ENCODE results near the gene LEMD3. TPM values are rescaled to one million over a fixed set of nuclear protein-coding genes. Genes with fewer than 3 reads are reported as not detected.

LEMD3 gene
- total RNA-seq, 4 donors from 2014 or later, result 35.6 to 75.9 (median 41.9) TPM

- H3K27me3 ChIP-seq, result no peaks in the 10 kb centered on the region
- DNase-seq, result no peak
- intact Hi-C loops (cut with DNase I; ENCODE audit: low total_unique reads), result no loop called here
- no peaks in the 10 kb centered on the region for H3K9me3 ChIP-seq
- no peak overlapping the region for H3K4me3 ChIP-seq
- TF ChIP-seq POLR2A (IDR thresholded peaks at IDR 0.05) (no peak), CTCF (IDR thresholded peaks at IDR 0.05) (no peak)
- no peak overlapping the region for H3K27ac ChIP-seq
- H3K36me3 ChIP-seq, result peaks cover 0 to 3% of the 10 kb centered on the region in 2 donors
- H3K4me1 ChIP-seq, result no peaks in the 10 kb centered on the region
These were observed 40.3 kb downstream of the LEMD3 start for GRCh38 chr12:65209655-65210043.

- TF ChIP-seq CTCF (IDR thresholded peaks at IDR 0.05) (no peak), POLR2A (IDR thresholded peaks at IDR 0.05) (no peak)
- H3K9me3 ChIP-seq, result peaks cover 0 to 12% of the 10 kb centered on the region in 2 donors
- no peaks in the 10 kb centered on the region for H3K27me3 ChIP-seq
- H3K27ac ChIP-seq, result no peak overlapping the region
- no peak for DNase-seq
- H3K4me1 ChIP-seq, result no peaks in the 10 kb centered on the region
- H3K36me3 ChIP-seq, result no peaks in the 10 kb centered on the region
- H3K4me3 ChIP-seq, result no peak overlapping the region
- intact Hi-C loops (cut with DNase I; ENCODE audit: low total_unique reads), result no loop called here
These were observed 47.7 kb downstream of the LEMD3 start for GRCh38 chr12:65217086-65217485.

- Histone ChIP-seq H3K4me1 (no peaks in the 10 kb centered on the region), H3K9me3 (peaks cover 0 to 12% of the 10 kb centered on the region in 2 donors), H3K4me3 (no peak overlapping the region), H3K27me3 (no peaks in the 10 kb centered on the region), H3K27ac (no peak overlapping the region), H3K36me3 (no peaks in the 10 kb centered on the region)
- intact Hi-C loops (cut with DNase I; ENCODE audit: low total_unique reads), result no loop called here
- TF ChIP-seq CTCF (IDR thresholded peaks at IDR 0.05) (no peak), POLR2A (IDR thresholded peaks at IDR 0.05) (no peak)
- DNase-seq, result no peak
These were observed 51.4 kb downstream of the LEMD3 start for GRCh38 chr12:65220761-65221160.

- no peak overlapping the region for H3K4me3 ChIP-seq
- no peaks in the 10 kb centered on the region for H3K27me3 ChIP-seq
- no peak for TF ChIP-seq CTCF (IDR thresholded peaks at IDR 0.05)
- TF ChIP-seq POLR2A (IDR thresholded peaks at IDR 0.05), result no peak
- H3K9me3 ChIP-seq, result peaks cover 0 to 12% of the 10 kb centered on the region in 2 donors
- DNase-seq, result no peak
- intact Hi-C loops (cut with DNase I; ENCODE audit: low total_unique reads), result no loop called here
- no peaks in the 10 kb centered on the region for H3K4me1 ChIP-seq
- H3K36me3 ChIP-seq, result no peaks in the 10 kb centered on the region
- H3K27ac ChIP-seq, result no peak overlapping the region
These were observed 60.1 kb downstream of the LEMD3 start for GRCh38 chr12:65229441-65229840.

GRCh38 chr12:65232476-65233077 is 63.2 kb downstream of the LEMD3 start:
- Histone ChIP-seq H3K36me3 (no peaks in the 10 kb centered on the region), H3K27me3 (no peaks in the 10 kb centered on the region), H3K4me3 (no peak overlapping the region), H3K9me3 (peaks cover 0 to 12% of the 10 kb centered on the region in 2 donors), H3K4me1 (no peaks in the 10 kb centered on the region), H3K27ac (no peak overlapping the region)
- TF ChIP-seq CTCF (IDR thresholded peaks at IDR 0.05) (peak in 3 of 4 experiments; percentile 17 to 37 (median 35)), POLR2A (IDR thresholded peaks at IDR 0.05) (no peak)
- intact Hi-C loops (cut with DNase I; ENCODE audit: low total_unique reads), result no loop called here
- DNase-seq, result no peak

All from uterus (tissue), 4 donors.